Osteocyte (in vitro differentiated cells): Measurements from ENCODE around the gene ANKFN1. TPM values are rescaled to one million over a fixed set of nuclear protein-coding genes. Genes with fewer than 3 reads are reported as not detected.

Experiments
- DNase-seq: peaks from one replicate; pipeline ENCODE4 v3.0.0; 2021; ENCODE audit warnings: mixed read lengths; ENCODE audit not compliant: unreplicated experiment; ENCODE audit errors: extremely low spot score
- H3K27ac Mint-ChIP-seq: one replicate; pipeline ENCODE4 v1.8.0; 2021; ENCODE audit warnings: mild to moderate bottlenecking, mixed read lengths; ENCODE audit not compliant: unreplicated experiment
- H3K27me3 Mint-ChIP-seq: one replicate; pipeline ENCODE4 v1.8.0; 2021; ENCODE audit warnings: mixed read lengths; ENCODE audit not compliant: unreplicated experiment
- H3K36me3 Mint-ChIP-seq: one replicate; pipeline ENCODE4 v1.8.0; 2021; ENCODE audit warnings: mixed read lengths; ENCODE audit not compliant: unreplicated experiment
- H3K4me1 Mint-ChIP-seq: one replicate; pipeline ENCODE4 v1.8.0; 2021; ENCODE audit warnings: mixed read lengths; ENCODE audit not compliant: unreplicated experiment
- H3K4me3 Mint-ChIP-seq: one replicate; pipeline ENCODE4 v1.8.0; 2021; ENCODE audit warnings: mild to moderate bottlenecking, moderate library complexity, mixed read lengths; ENCODE audit not compliant: unreplicated experiment
- H3K9me3 Mint-ChIP-seq: one replicate; pipeline ENCODE4 v1.8.0; 2021; ENCODE audit warnings: mixed read lengths; ENCODE audit not compliant: unreplicated experiment
- total RNA-seq: library from RNA; stranded (reverse); gene quantifications from 2 replicates; pipeline ENCODE4 v1.2.1, GENCODE V29; 2021
- TF ChIP-seq, protein P1 (sequence below): fragments of 200-600 bp; sonication (generic); IDR thresholded peaks from 2 replicates; pipeline ENCODE4 v1.5.0; 2021; ENCODE audit warnings: antibody characterized with exemption, mild to moderate bottlenecking, moderate library complexity

ANKFN1 gene
- total RNA-seq, 1 donor from 2014 or later = not detected

DNA sequence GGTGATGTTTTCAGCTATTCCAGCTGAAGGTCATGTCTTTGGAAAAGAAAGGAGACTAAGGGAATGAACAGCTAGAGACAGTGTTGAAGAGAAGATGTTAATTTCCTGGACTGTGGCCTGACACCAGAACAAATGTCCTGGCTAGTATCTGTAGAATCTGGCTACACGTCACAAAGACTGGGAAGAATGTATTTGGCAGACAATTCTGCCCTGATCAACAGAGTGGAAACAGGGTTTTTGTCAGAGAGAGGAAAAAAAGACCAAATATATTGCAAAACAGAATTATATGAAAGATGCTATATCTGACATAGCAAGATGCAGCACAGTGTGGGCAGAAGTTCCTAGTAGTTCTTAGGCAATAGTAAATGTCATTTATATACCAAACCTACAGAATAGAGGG is 17.0 kb upstream of the ANKFN1 start:
- no peaks in the 10 kb centered on the region for H3K4me1 Mint-ChIP-seq
- no peak for DNase-seq
- no peak overlapping the region for H3K4me3 Mint-ChIP-seq
- H3K27ac Mint-ChIP-seq = no peak overlapping the region
- no peaks in the 10 kb centered on the region for H3K27me3 Mint-ChIP-seq
- H3K36me3 Mint-ChIP-seq = no peaks in the 10 kb centered on the region
- TF ChIP-seq, protein P1, sequence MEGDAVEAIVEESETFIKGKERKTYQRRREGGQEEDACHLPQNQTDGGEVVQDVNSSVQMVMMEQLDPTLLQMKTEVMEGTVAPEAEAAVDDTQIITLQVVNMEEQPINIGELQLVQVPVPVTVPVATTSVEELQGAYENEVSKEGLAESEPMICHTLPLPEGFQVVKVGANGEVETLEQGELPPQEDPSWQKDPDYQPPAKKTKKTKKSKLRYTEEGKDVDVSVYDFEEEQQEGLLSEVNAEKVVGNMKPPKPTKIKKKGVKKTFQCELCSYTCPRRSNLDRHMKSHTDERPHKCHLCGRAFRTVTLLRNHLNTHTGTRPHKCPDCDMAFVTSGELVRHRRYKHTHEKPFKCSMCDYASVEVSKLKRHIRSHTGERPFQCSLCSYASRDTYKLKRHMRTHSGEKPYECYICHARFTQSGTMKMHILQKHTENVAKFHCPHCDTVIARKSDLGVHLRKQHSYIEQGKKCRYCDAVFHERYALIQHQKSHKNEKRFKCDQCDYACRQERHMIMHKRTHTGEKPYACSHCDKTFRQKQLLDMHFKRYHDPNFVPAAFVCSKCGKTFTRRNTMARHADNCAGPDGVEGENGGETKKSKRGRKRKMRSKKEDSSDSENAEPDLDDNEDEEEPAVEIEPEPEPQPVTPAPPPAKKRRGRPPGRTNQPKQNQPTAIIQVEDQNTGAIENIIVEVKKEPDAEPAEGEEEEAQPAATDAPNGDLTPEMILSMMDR = no peak
- H3K9me3 Mint-ChIP-seq = no peaks in the 10 kb centered on the region

GRCh38 chr17:56141046-56141839 is 12.0 kb upstream of the ANKFN1 start:
- Mint-ChIP-seq H3K4me3 (no peak overlapping the region), H3K36me3 (no peaks in the 10 kb centered on the region), H3K27ac (no peak overlapping the region), H3K9me3 (peaks cover 3% of the 10 kb centered on the region), H3K27me3 (no peaks in the 10 kb centered on the region), H3K4me1 (no peaks in the 10 kb centered on the region)
- no peak for DNase-seq
- TF ChIP-seq, protein P1 = no peak

DNA sequence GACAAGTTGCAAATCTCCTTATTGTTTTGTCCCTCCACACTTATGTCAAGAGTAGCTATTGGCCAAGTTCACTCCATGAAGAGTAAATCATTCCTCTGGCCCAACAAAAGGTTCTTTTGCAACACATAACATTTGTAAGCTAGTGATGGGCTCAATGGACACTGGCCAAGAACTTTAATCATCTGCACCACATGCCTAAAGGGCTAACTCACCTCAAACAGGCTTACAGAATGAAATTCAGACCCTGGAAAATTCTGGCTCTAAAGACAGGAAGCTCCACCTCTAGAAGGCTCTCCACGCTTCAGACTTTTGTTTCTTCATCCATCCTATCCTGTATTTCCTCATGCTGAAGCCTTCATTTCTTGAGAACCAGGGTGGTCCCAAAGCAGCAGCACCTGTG is 10.9 kb upstream of the ANKFN1 start:
- no peaks in the 10 kb centered on the region for H3K27me3 Mint-ChIP-seq
- H3K27ac Mint-ChIP-seq = no peak overlapping the region
- H3K36me3 Mint-ChIP-seq = no peaks in the 10 kb centered on the region
- H3K4me1 Mint-ChIP-seq = no peaks in the 10 kb centered on the region
- TF ChIP-seq, protein P1 = no peak
- H3K4me3 Mint-ChIP-seq = no peak overlapping the region
- no peak for DNase-seq
- peaks cover 3% of the 10 kb centered on the region for H3K9me3 Mint-ChIP-seq

DNA sequence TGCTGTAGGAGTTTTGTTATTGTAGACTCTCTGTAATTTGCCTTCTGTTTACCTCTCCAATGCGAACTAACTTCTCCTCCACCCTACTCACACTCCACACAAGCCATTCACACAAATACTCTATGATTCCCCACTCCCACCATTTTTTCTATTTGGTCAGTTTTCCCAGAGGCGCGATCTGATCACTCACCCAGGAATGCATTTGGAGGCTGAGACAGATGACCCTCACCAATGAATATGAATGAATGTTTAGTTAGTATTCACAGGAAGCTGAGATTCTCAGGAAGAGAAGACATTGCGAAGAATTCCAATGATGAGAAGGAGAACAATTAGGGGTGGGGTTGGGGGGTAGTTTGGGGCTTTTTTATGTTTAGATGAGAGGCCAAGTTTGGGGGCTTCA is 10.5 kb upstream of the ANKFN1 start:
- Mint-ChIP-seq H3K9me3 (peaks cover 3% of the 10 kb centered on the region), H3K4me1 (no peaks in the 10 kb centered on the region), H3K36me3 (no peaks in the 10 kb centered on the region), H3K27ac (no peak overlapping the region), H3K27me3 (no peaks in the 10 kb centered on the region), H3K4me3 (no peak overlapping the region)
- no peak for DNase-seq
- TF ChIP-seq, protein P1 = no peak

- Mint-ChIP-seq H3K4me3 (no peak overlapping the region), H3K9me3 (peaks cover 3% of the 10 kb centered on the region), H3K27ac (no peak overlapping the region), H3K4me1 (no peaks in the 10 kb centered on the region), H3K36me3 (no peaks in the 10 kb centered on the region), H3K27me3 (no peaks in the 10 kb centered on the region)
- no peak for DNase-seq
- TF ChIP-seq, protein P1 = no peak
Measured at GRCh38 chr17:56144223-56144622, 9.1 kb upstream of the ANKFN1 start.
